OCI-LY7 (cell line): Measurements from ENCODE around the gene CYTH3.

Experiments used
- CTCF ChIP-seq: fragments of 200-600 bp; sonication (generic); conservative IDR thresholded peaks from 2 replicates; pipeline ENCODE4 v1.5.1; 2014; ENCODE audit warnings: mild to moderate bottlenecking, antibody characterized with exemption, low read length, moderate library complexity, mixed read lengths
- EZH2phosphoT487 ChIP-seq: fragments of 200-600 bp; sonication (generic); IDR thresholded peaks from 2 replicates; pipeline ENCODE4 v1.6.1; 2018; ENCODE audit warnings: low read depth, borderline replicate concordance, mild to moderate bottlenecking, mixed run types, antibody characterized with exemption, low read length, moderate library complexity, mixed read lengths

GRCh38 chr7:6128205-6128604 is 144.2 kb downstream of the CYTH3 start:
- TF ChIP-seq CTCF: no peak
- no peak for TF ChIP-seq EZH2phosphoT487
